ENCODE measurements around the gene TNFAIP8L1.
"Not testable (repeated sequence)": the region's sequence is repeated elsewhere in the genome, so short reads cannot be mapped to it uniquely, and the experiment has no call there.

The TNFAIP8L1 gene

GRCh38 chr19:4638828-4639530, at the start of gene TNFAIP8L1:
Gene TNFAIP8L1 (plus strand): TSS chr19:4639516. CDS start chr19:4651870, 12,354 bp downstream.
- peak; percentile 99 for DNase-seq

GRCh38 chr19:4589579-4590410, 49.5 kb upstream of the TNFAIP8L1 start:
- peak in 1 of 2 experiments; percentile 43 for DNase-seq

- no peak for DNase-seq
Measured at GRCh38 chr19:4590559-4590958, 48.8 kb upstream of the TNFAIP8L1 start.

GRCh38 chr19:4591320-4591719, 48.0 kb upstream of the TNFAIP8L1 start:
- DNase-seq: no peak

- no peak for DNase-seq
Measured at GRCh38 chr19:4592445-4592844, 46.9 kb upstream of the TNFAIP8L1 start.

DNA sequence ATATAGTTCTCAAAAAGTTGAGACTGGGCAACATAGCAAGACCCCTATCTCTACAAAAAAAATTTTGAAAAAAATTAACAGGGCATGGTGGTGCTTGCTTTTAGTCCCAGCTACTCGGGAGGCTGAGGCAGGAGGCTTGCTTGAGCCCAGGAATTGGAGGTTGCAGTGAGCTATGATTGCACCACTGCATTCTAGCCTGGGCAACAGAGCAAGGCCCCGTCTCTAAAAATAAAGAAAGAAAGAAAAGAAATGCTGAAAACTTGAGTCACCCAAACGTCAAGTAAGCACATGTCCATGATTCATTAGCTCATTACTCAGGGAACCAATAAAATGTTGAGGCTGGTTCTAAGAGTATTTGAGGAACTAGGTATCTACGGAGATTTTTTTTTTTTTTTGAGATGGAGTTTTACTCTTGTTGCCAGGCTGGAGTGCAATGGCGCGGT, 45.9 kb upstream of the TNFAIP8L1 start:
- no peak for DNase-seq

GRCh38 chr19:4594201-4594600, 45.1 kb upstream of the TNFAIP8L1 start:
- no peak for DNase-seq

DNA sequence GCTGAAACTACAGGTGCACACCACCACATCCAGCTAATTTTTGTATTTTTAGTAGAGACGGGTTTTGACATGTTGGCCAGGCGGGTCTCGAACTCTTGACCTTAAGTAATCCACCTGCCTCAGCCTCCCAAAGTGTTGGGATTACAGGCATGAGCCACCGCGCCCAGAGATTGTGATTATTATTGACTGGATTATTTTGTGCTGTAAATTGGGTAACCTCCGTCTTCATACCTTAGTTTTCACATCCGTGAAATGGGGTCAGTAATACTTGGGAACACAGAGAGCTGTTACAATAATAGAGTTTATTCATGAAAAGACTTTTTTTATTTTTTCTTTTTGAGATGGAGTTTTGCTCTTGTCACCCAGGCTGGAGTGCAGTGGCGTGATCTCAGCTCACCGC, 44.2 kb upstream of the TNFAIP8L1 start:
- not testable (repeated sequence) for DNase-seq

DNA sequence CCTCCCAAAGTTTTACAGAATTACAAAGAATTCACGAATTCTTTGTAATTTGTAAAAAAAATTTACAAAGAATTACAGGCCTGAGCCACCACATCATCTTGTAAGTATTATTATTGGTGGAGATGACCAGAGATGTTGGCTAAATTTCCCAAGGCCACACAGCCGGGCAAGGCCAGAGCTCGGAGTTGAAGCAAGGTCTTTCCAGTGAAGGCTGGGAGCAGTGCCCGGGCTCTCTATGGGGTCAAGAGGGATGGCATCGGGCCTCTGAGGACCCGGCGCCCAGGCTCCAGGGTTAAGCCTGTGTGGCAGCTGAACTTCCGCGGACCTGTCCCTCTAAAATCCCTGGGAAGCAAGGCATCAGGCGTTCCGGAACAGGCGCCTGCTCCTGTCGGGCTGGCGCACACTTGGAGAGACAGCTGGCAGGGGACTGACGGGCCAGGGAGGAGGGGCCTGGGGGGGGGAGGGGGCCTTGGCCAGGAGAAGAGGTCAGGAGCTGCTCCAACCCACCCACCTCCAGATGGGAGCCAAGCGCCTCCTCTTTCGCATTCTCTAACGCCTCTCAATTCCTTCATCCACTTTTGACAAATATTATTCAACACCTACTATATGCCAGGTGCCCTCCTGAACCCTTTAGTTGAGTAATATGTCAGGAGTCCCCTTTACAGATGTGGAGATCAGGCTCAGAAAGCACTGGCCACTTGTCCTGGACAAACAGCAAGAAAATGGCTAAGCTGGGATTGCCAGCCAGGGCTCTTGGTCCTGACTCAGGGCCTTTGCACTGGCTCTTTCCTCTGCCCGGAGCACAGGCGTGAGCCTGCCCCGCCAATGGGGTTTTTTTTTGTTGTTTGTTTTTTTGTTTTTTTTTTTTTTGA, 43.0 kb upstream of the TNFAIP8L1 start:
- DNase-seq: no peak

- DNase-seq: peak in 1 of 2 experiments; percentile 43
Measured at GRCh38 chr19:4597278-4597974, 41.9 kb upstream of the TNFAIP8L1 start.

DNA sequence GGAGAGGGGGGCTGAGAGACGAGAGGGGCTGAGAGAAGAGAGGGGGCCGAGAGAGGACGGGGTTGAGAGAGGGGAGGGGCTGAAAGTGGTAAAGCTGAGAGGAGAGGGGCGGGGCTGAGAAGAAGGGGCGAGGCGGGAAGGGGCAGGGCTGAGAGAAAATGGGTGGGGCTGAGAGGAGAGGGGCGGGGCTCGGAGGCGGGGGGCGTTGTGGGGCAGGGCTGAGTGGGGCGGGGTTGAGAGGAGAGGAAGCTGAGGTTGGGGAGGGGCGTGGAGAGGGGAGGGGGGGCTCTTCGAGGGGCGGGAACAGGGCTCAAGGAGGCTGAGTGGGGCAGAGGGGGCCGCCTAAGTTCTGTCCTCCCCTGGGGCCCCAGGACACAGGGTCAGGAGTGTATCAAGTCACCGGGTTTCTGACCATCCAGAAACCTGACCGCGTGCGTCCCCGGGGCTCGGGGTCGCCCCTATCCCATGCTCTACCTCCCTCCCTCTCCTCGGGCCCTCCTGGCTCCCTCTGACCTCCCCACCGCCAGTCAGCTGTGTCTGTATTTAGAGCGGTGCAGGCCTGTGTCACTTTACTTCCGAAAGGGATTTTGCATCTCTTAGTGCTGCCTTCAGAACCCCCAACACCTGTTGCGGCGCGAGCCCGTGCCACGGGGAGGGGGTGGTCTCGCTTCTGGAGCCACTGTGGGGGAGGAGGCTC, 41.2 kb upstream of the TNFAIP8L1 start:
- DNase-seq: peak; percentile 63 to 64

- no peak for DNase-seq
Measured at GRCh38 chr19:4598712-4599111, 40.6 kb upstream of the TNFAIP8L1 start.

- no peak for DNase-seq
Measured at GRCh38 chr19:4600082-4600481, 39.2 kb upstream of the TNFAIP8L1 start.

DNA sequence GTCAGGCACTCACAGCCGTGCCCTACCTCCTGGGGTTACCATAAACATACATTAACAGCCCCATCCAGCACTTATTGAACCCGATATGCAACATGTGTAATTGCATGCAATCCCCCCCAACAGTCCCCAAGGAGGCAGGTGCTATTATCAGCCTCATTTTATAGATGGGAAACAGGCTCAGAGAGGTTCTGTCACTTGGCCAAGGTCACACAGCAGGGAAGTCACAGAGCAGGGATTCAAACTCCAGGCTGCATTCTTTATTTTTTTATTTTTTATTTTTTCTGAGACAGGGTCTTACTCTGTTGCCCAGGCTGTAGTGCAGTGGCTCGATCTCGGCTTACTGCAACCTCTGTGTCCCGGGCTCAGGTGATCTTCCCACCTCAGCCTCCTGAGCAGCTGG, 38.4 kb upstream of the TNFAIP8L1 start:
- DNase-seq: no peak

- no peak for DNase-seq
Measured at GRCh38 chr19:4602173-4602788, 37.0 kb upstream of the TNFAIP8L1 start.

GRCh38 chr19:4602915-4603314, 36.4 kb upstream of the TNFAIP8L1 start:
- DNase-seq: no peak

DNA sequence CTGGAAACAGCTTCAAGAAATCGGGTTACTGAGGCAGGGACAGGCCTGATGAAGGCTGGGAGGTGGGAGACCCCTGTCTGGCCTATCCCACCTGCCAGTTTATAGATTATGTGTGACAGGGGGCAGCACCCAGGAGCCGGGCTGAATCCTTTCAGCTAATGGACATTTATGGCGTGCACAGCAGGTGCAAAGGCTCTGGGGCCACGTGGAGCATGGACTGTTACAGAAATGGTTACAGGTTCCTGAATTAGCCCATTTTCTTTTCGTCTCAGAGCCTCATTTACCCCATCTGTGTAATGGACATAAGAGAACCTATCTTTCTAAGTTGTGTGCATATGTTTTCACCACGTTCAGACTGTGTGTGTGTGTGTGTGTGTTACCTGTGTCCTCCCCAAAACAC, 34.4 kb upstream of the TNFAIP8L1 start:
- no peak for DNase-seq

GRCh38 chr19:4606181-4606580, 33.1 kb upstream of the TNFAIP8L1 start:
- no peak for DNase-seq

GRCh38 chr19:4606921-4607678, 32.2 kb upstream of the TNFAIP8L1 start:
- no peak for DNase-seq

DNA sequence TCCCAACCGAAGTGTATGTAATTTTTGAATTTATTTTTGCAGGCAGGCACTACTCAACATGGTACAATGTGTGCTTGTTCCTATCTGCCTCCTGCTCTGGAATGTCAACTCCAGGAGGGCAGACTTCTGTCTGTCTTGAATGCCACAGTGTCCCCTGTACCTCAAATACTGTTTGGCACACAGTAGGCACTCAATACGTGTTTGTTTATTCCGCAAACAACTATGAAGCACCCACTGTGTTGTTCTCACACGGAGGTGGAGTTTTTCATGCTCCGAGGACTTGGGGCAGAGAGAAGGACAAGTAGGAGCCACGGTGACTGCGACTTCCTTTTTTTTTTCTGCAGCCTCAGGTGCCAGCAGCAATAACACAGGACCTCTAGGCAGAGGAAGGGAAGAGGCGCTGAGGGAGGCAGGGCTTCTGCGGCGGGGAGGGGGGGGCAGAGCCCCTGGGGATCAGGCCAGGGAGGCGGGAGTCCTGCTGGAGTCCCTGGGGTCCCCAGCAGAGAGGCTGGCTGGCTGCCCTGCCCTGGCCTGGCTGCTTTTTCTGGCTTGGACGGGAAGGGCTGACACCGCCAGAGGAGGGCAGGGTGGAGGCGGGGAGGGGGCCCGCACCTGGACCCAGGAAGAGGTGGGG, 29.3 kb upstream of the TNFAIP8L1 start:
- no peak for DNase-seq
